CD14-positive monocyte (primary cell): ENCODE measurements around the gene SPSB2. TPM values are rescaled to one million over a fixed set of nuclear protein-coding genes. Genes with fewer than 3 reads are reported as not detected.

Source experiments
- DNase-seq, 3 donors: peaks; one replicate each; pipeline ENCODE4 v3.0.0-alpha.2; 2011 to 2022
- H2AFZ ChIP-seq: 2 replicates; pipeline ENCODE4 v1.6.0; 2012; ENCODE audit warnings: mild to moderate bottlenecking, low read depth, low read length, inconsistent platforms; ENCODE audit not compliant: insufficient read depth, poor library complexity, severe bottlenecking
- H3K27ac ChIP-seq, 2 donors: 1 replicate in 1 of 2; 2 replicates in 1 of 2; pipeline ENCODE4 v1.5.1; 2012 to 2013; ENCODE audit warnings: low read length in 2 of 2, control low read depth in 1 of 2, inconsistent platforms in 1 of 2, low read depth in 1 of 2, mild to moderate bottlenecking in 1 of 2
- H3K27me3 ChIP-seq, 2 donors: one replicate each; pipeline versions ENCODE4 v1.6.0 to v1.6.1; 2011 to 2013; ENCODE audit warnings: low read length in 2 of 2; ENCODE audit not compliant: control insufficient read depth in 2 of 2, insufficient read depth in 2 of 2
- H3K36me3 ChIP-seq, 2 donors: replicated peaks in 1 of 2; 1 replicate in 1 of 2; 2 replicates in 1 of 2; pipeline versions ENCODE4 v1.5.1 to v1.6.1; 2012 to 2013; ENCODE audit warnings: low read length in 2 of 2, control low read depth in 1 of 2, inconsistent platforms in 1 of 2, mild to moderate bottlenecking in 1 of 2; ENCODE audit not compliant: insufficient read depth in 2 of 2, control insufficient read depth in 1 of 2
- H3K4me1 ChIP-seq, 2 donors: 1 replicate in 1 of 2; 2 replicates in 1 of 2; pipeline versions ENCODE4 v1.5.1 to v1.6.1; 2012 to 2013; ENCODE audit warnings: low read length in 2 of 2, control low read depth in 1 of 2, inconsistent platforms in 1 of 2, mild to moderate bottlenecking in 1 of 2, moderate library complexity in 1 of 2; ENCODE audit not compliant: insufficient read depth in 2 of 2, control insufficient read depth in 1 of 2
- H3K4me2 ChIP-seq: replicated peaks from 2 replicates; pipeline ENCODE3; 2012; ENCODE audit warnings: low read length, moderate library complexity, mild to moderate bottlenecking; ENCODE audit not compliant: poor library complexity, severe bottlenecking; ENCODE audit errors: extremely low read depth
- H3K4me3 ChIP-seq, 3 experiments: fragments of 200-600 bp in 1 of 3; sonication (generic) in 1 of 3; replicated peaks in 1 of 3; 1 replicate in 2 of 3; 2 replicates in 1 of 3; pipeline ENCODE4 v1.5.1; 2011 to 2013; ENCODE audit warnings: low read length in 3 of 3, mild to moderate bottlenecking in 3 of 3, control low read depth in 2 of 3, low read depth in 2 of 3, inconsistent platforms in 1 of 3, moderate library complexity in 1 of 3
- H3K79me2 ChIP-seq: 2 replicates; pipeline ENCODE4 v1.6.0; 2012; ENCODE audit warnings: mild to moderate bottlenecking, control low read depth, inconsistent platforms, low read length, moderate library complexity; ENCODE audit not compliant: insufficient read depth
- H3K9ac ChIP-seq: 2 replicates; pipeline ENCODE4 v1.6.0; 2017; ENCODE audit warnings: low read length, mild to moderate bottlenecking; ENCODE audit not compliant: insufficient read depth, poor library complexity, severe bottlenecking
- H3K9me3 ChIP-seq, 2 donors: replicated peaks in 1 of 2; 1 replicate in 1 of 2; 2 replicates in 1 of 2; pipeline versions ENCODE4 v1.5.1 to v1.6.1; 2012 to 2013; ENCODE audit warnings: low read length in 2 of 2, control low read depth in 1 of 2; ENCODE audit not compliant: control insufficient read depth in 1 of 2, insufficient read depth in 1 of 2
- H4K20me1 ChIP-seq: 2 replicates; pipeline ENCODE4 v1.6.0; 2012; ENCODE audit warnings: mild to moderate bottlenecking, low read length, control low read depth, moderate library complexity; ENCODE audit not compliant: insufficient read depth
- H3K27ac Mint-ChIP-seq, 7 donors: one replicate each; pipeline ENCODE4 v1.8.0; 2020; ENCODE audit warnings: mild to moderate bottlenecking in 7 of 7, mixed read lengths in 7 of 7, moderate library complexity in 6 of 7, inconsistent platforms in 2 of 7
- H3K27me3 Mint-ChIP-seq, 3 donors: one replicate each; pipeline ENCODE4 v1.8.0; 2021 to 2022; ENCODE audit warnings: low read depth in 3 of 3, mild to moderate bottlenecking in 3 of 3, mixed read lengths in 3 of 3, moderate library complexity in 3 of 3, inconsistent platforms in 1 of 3
- H3K36me3 Mint-ChIP-seq, 2 donors: one replicate each; pipeline ENCODE4 v1.8.0; 2020; ENCODE audit warnings: mixed read lengths in 2 of 2, inconsistent platforms in 1 of 2, mild to moderate bottlenecking in 1 of 2
- H3K4me1 Mint-ChIP-seq: one replicate; pipeline ENCODE4 v1.8.0; 2020; ENCODE audit warnings: mild to moderate bottlenecking, mixed read lengths
- H3K4me3 Mint-ChIP-seq, 2 donors: one replicate each; pipeline ENCODE4 v1.8.0; 2020; ENCODE audit warnings: mild to moderate bottlenecking in 2 of 2, mixed read lengths in 2 of 2, moderate library complexity in 1 of 2
- H3K9me3 Mint-ChIP-seq, 7 donors: one replicate each; pipeline ENCODE4 v1.8.0; 2020 to 2022; ENCODE audit warnings: mixed read lengths in 7 of 7, mild to moderate bottlenecking in 6 of 7, moderate library complexity in 6 of 7, inconsistent platforms in 2 of 7
- WGBS: methylation state at CpG from one replicate; pipeline ENCODE4 v1.1.5; 2013; ENCODE audit warnings: missing lambda C conversion rate; ENCODE audit not compliant: insufficient coverage; 5-methylcytosine and 5-hydroxymethylcytosine counted together
- intact Hi-C, 2 donors: fragments of 100-400 bp; cut with micrococcal nuclease; formaldehyde crosslinking; loops; one replicate each; pipeline versions ENCODE4 v1.15.0 to v1.15.1; 2023
- polyA plus RNA-seq, 3 donors: library from polyadenylated mRNA; depleted of rRNA in 1 of 3; unstranded in 2 of 3; stranded (reverse) in 1 of 3; fragments of 300-500 nt in 2 of 3; fragments of >200 nt in 1 of 3; fragmentation: Illumina TruSeq in 2 of 3; gene quantifications; 1 replicate in 2 of 3; 2 replicates in 1 of 3; pipeline ENCODE4 v1.2.3, GENCODE V29; 2012 to 2021
- TF ChIP-seq, protein P1 (sequence below): fragments of 200-600 bp; IDR thresholded peaks from one replicate; pipeline ENCODE4 v1.8.0; 2022; ENCODE audit warnings: antibody characterized with exemption, mild to moderate bottlenecking

The SPSB2 gene
- polyA plus RNA-seq, 3 donors = 4.7 to 6.9 (median 6.6) TPM

DNA sequence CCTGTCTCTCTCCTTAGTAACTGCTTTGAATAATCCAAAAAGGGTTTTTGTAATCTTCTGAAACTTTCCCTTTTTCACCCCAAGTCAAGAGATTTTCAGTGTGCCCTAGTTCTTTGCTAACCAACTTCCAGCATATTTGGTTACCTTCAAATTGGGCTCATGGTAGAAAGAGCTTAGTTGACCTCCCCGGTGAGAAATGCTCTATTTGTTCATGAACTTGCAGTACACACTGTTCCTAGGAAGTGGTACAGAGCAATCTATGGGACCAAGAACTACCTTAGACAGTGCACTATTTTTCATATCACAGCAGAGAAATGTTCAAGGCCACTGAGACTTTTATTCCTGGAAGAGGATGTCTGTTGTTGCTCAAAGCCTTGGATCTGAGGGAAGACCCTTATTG, 19.5 kb downstream of the SPSB2 start:
- H3K4me2 ChIP-seq = no peak overlapping the region
- H3K79me2 ChIP-seq = peaks cover 50% of the 10 kb centered on the region
- intact Hi-C loops = loop anchor here in 1 of 2 donors (10.0 kb wide), 1 partner anchor 51 kb away; the partner anchor contains the start of gene LRRC23
- Mint-ChIP-seq H3K27me3 (no peaks in the 10 kb centered on the region), H3K36me3 (peaks cover 42 to 48% of the 10 kb centered on the region in 2 donors), H3K27ac (no peak overlapping the region), H3K4me1 (peaks cover 27% of the 10 kb centered on the region), H3K9me3 (peaks cover 0 to 1% (median 0%) of the 10 kb centered on the region in 7 donors), H3K4me3 (no peak overlapping the region)
- no peak overlapping the region for H3K27ac ChIP-seq
- H3K36me3 ChIP-seq = peaks cover 36 to 49% of the 10 kb centered on the region in 2 donors
- DNase-seq = no peak
- no peak overlapping the region for H2AFZ ChIP-seq
- TF ChIP-seq, protein P1, sequence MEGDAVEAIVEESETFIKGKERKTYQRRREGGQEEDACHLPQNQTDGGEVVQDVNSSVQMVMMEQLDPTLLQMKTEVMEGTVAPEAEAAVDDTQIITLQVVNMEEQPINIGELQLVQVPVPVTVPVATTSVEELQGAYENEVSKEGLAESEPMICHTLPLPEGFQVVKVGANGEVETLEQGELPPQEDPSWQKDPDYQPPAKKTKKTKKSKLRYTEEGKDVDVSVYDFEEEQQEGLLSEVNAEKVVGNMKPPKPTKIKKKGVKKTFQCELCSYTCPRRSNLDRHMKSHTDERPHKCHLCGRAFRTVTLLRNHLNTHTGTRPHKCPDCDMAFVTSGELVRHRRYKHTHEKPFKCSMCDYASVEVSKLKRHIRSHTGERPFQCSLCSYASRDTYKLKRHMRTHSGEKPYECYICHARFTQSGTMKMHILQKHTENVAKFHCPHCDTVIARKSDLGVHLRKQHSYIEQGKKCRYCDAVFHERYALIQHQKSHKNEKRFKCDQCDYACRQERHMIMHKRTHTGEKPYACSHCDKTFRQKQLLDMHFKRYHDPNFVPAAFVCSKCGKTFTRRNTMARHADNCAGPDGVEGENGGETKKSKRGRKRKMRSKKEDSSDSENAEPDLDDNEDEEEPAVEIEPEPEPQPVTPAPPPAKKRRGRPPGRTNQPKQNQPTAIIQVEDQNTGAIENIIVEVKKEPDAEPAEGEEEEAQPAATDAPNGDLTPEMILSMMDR = no peak
- H3K9me3 ChIP-seq = no peaks in the 10 kb centered on the region
- H3K9ac ChIP-seq = no peak overlapping the region
- H3K4me1 ChIP-seq = peaks cover 29 to 35% of the 10 kb centered on the region in 2 donors
- whole genome bisulfite sequencing = 100% methylated on average over 1 of the region's 1 CpG
- H3K4me3 ChIP-seq = no peak overlapping the region
- H4K20me1 ChIP-seq = peaks cover 9% of the 10 kb centered on the region
- H3K27me3 ChIP-seq = no peaks in the 10 kb centered on the region

DNA sequence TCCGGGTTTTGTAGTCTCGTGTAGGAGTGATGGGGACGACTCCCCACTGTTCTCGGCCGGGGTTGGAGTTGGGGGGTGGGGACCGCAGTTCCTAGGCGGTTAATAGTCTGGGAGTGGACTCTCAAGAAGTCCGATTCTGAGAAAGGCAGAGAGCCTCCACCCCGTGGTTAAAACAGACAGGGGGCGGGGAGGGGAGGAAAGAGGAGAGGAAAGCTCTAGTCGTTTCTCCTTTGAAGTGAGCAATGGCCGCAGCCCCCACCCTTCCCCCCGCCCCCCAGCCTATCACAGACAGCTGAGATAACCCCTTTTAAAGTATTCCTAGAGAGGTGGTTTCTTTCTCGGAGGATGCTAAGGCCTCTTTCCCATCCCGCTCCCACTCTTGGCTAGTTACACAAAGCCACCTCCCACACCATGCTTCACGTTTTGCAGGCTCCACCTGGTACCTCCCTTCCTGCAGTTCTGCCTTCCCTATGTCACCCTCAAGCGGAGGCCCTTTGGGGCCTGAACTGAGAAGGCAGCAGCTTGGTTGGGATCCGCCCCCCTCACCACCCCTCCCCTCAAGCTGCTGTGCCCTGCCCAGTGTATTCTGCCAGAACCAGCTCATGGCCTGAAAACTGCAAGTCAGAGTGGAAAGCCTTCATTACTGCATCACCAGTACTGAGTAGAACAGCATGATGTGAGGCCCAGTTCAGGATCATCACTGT, 20.3 kb downstream of the SPSB2 start:
- peaks cover 9% of the 10 kb centered on the region for H4K20me1 ChIP-seq
- Mint-ChIP-seq H3K27ac (peak overlapping the region; percentile 84 to 99 (median 99)), H3K4me1 (peaks cover 27% of the 10 kb centered on the region), H3K9me3 (peaks cover 0 to 1% (median 0%) of the 10 kb centered on the region in 7 donors), H3K27me3 (no peaks in the 10 kb centered on the region), H3K36me3 (peaks cover 33 to 42% of the 10 kb centered on the region in 2 donors), H3K4me3 (peak overlapping the region; percentile 98)
- WGBS = 2% methylated on average over 7 of the region's 18 CpGs
- H3K27me3 ChIP-seq = no peaks in the 10 kb centered on the region
- H3K36me3 ChIP-seq = peaks cover 27 to 49% of the 10 kb centered on the region in 2 donors
- H3K79me2 ChIP-seq = peaks cover 50% of the 10 kb centered on the region
- no peak for DNase-seq
- intact Hi-C loops = loop anchor here in 1 of 2 donors (10.0 kb wide), 1 partner anchor 52 kb away; the partner anchor contains the start of gene LRRC23
- TF ChIP-seq, protein P1 = no peak
- H3K4me1 ChIP-seq = peaks cover 29 to 35% of the 10 kb centered on the region in 2 donors
- no peaks in the 10 kb centered on the region for H3K9me3 ChIP-seq
- H2AFZ ChIP-seq = peak overlapping the region; percentile 83
- H3K27ac ChIP-seq = peak overlapping the region in 1 of 2 donors; percentile 37
- H3K9ac ChIP-seq = peak overlapping the region; percentile 62
- peak overlapping the region; percentile 89 for H3K4me2 ChIP-seq
- peak overlapping the region; percentile 36 to 93 (median 56) for H3K4me3 ChIP-seq
